HepG2 (cell line): ENCODE data around the gene ZFAND2B. TPM values are rescaled to one million over a fixed set of nuclear protein-coding genes. Genes with fewer than 3 reads are reported as not detected.

Source experiments
- ARNTL ChIP-seq: sonication (generic); formaldehyde crosslinking; IDR thresholded peaks from 2 replicates; pipeline ENCODE4 v1.4.0; 2020; ENCODE audit warnings: mild to moderate bottlenecking, missing genetic modification reagents
- ATRX ChIP-seq: sonication (generic); formaldehyde crosslinking; IDR thresholded peaks from 2 replicates; pipeline ENCODE4 v1.4.0; 2020; ENCODE audit warnings: missing genetic modification reagents, borderline replicate concordance
- CREB1 ChIP-seq, 2 experiments: fragments of 450-650 bp in 1 of 2; IDR thresholded peaks; 2 replicates each; pipeline ENCODE4 v1.6.1; 2016 to 2017; ENCODE audit warnings: control low read depth in 1 of 2, mild to moderate bottlenecking in 1 of 2, missing compliant biosample characterization in 1 of 2, missing genetic modification characterization in 1 of 2
- ELF1 ChIP-seq: sonication (generic); formaldehyde crosslinking; IDR thresholded peaks from 2 replicates; pipeline ENCODE4 v1.4.0; 2020; ENCODE audit warnings: missing genetic modification reagents
- GATAD2A ChIP-seq: IDR thresholded peaks from 2 replicates; pipeline ENCODE4 v1.6.1; 2016
- KDM5A ChIP-seq: fragments of 200-600 bp; sonication (generic); IDR thresholded peaks from 2 replicates; pipeline ENCODE4 v1.7.0; 2018; ENCODE audit warnings: antibody characterized with exemption, mild to moderate bottlenecking, low read length, borderline replicate concordance
- KLF9 ChIP-seq: IDR thresholded peaks from 2 replicates; pipeline ENCODE4 v1.6.1; 2016; ENCODE audit warnings: low read depth
- MEIS1 ChIP-seq: sonication (generic); formaldehyde crosslinking; IDR thresholded peaks from 2 replicates; pipeline ENCODE4 v1.9.0; 2021; ENCODE audit warnings: mild to moderate bottlenecking, missing genetic modification reagents, moderate library complexity, borderline replicate concordance
- NFE2 ChIP-seq: sonication (generic); formaldehyde crosslinking; IDR thresholded peaks from 2 replicates; pipeline ENCODE4 v1.4.0; 2020; ENCODE audit warnings: missing genetic modification reagents
- PCBP1 ChIP-seq: fragments of 200-400 bp; formaldehyde crosslinking; IDR thresholded peaks from 2 replicates; pipeline ENCODE4 v1.6.1; 2017; ENCODE audit warnings: mild to moderate bottlenecking, low read depth, low read length, borderline replicate concordance
- SCMH1 ChIP-seq: sonication (generic); formaldehyde crosslinking; IDR thresholded peaks from 2 replicates; pipeline ENCODE4 v1.9.0; 2021; ENCODE audit warnings: missing genetic modification reagents, mild to moderate bottlenecking, borderline replicate concordance
- SIN3A ChIP-seq: IDR thresholded peaks from 2 replicates; pipeline ENCODE4 v1.6.1; 2011; ENCODE audit warnings: low read depth, mild to moderate bottlenecking, control low read depth, low read length, borderline replicate concordance
- ZFYVE20 ChIP-seq: sonication (generic); formaldehyde crosslinking; IDR thresholded peaks from 2 replicates; pipeline ENCODE4 v1.8.0; 2023; ENCODE audit warnings: low read depth, mild to moderate bottlenecking, moderate library complexity, missing genetic modification reagents, borderline replicate concordance
- ZIK1 ChIP-seq: sonication (generic); formaldehyde crosslinking; IDR thresholded peaks from 2 replicates; pipeline ENCODE4 v1.5.0; 2020; ENCODE audit warnings: mild to moderate bottlenecking, low read depth, missing genetic modification reagents, borderline replicate concordance
- ZNF343 ChIP-seq: sonication (generic); formaldehyde crosslinking; IDR thresholded peaks from 2 replicates; pipeline ENCODE4 v1.4.0; 2020; ENCODE audit warnings: mild to moderate bottlenecking, missing genetic modification reagents
- ZNF782 ChIP-seq: sonication (generic); formaldehyde crosslinking; IDR thresholded peaks from 2 replicates; pipeline ENCODE4 v1.4.0; 2020; ENCODE audit warnings: missing genetic modification reagents, mild to moderate bottlenecking, borderline replicate concordance
- polyA plus RNA-seq, 8 experiments: library from polyadenylated mRNA; depleted of rRNA in 3 of 8; stranded (reverse) in 7 of 8; unstranded in 1 of 8; fragments of >200 nt; fragmentation: Illumina TruSeq in 4 of 8; extraction: Trizol in 4 of 8; gene quantifications; 2 replicates each; pipeline versions ENCODE4 v1.2.1 to v1.2.3, GENCODE V29; 2011 to 2016; ENCODE audit warnings: low read depth in 4 of 8, missing spikeins in 1 of 8, mixed read lengths in 1 of 8; ENCODE audit not compliant: insufficient read depth in 1 of 8
- total RNA-seq, 5 experiments: library from RNA; depleted of rRNA; stranded (reverse); fragments of >200 nt; fragmentation: Illumina TruSeq; extraction: Trizol; gene quantifications; 2 replicates each; pipeline ENCODE4 v1.2.3, GENCODE V29; 2016; ENCODE audit warnings: low read depth in 1 of 5
- TF ChIP-seq, protein P1 (sequence below): IDR thresholded peaks from 2 replicates; pipeline ENCODE4 v1.6.1; 2016; ENCODE audit warnings: missing compliant biosample characterization, missing genetic modification reagents, borderline replicate concordance
- TF ChIP-seq, protein P2 (sequence below): IDR thresholded peaks from 2 replicates; pipeline ENCODE4 v1.6.1; 2016; ENCODE audit warnings: mild to moderate bottlenecking, missing biosample characterization, missing genetic modification reagents
- TF ChIP-seq, protein P3 (sequence below): sonication (generic); formaldehyde crosslinking; IDR thresholded peaks from 2 replicates; pipeline ENCODE4 v1.4.0; 2020; ENCODE audit warnings: missing genetic modification reagents, borderline replicate concordance
- TF ChIP-seq, protein P4 (sequence below): sonication (generic); formaldehyde crosslinking; conservative IDR thresholded peaks from 2 replicates; pipeline ENCODE4 v1.5.0; 2020; ENCODE audit warnings: missing genetic modification reagents
- TF ChIP-seq, protein P5 (sequence below): sonication (generic); formaldehyde crosslinking; IDR thresholded peaks from 2 replicates; pipeline ENCODE4 v1.5.0; 2020; ENCODE audit warnings: missing genetic modification reagents

Gene ZFAND2B
- total and polyA plus RNA-seq, 2 of the 13 experiments (the other 11 are each of a cell fraction or from before 2014, with no cell fraction given): 53.3 to 115 TPM

DNA sequence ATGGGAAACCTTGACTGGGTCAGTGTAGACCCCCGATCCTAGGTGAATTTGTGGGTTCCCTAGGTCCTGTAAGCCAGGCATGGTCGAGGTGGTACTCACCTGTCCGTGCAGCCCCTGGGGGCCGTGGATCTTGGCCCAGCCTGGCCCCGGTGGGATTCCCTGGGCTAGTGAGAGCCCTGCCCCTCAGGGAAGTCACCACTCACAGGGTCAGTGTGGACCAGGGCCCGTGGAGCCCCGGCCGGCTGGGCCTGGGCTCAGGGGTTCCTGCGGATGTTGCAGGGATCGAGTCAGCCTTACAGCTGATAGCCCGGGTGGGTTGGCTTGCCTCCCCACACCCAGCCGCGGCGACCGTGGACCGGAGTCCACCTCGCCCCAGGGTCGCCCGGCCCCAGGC, 22.3 kb downstream of the ZFAND2B start (continued):
- TF ChIP-seq KDM5A (no peak), MEIS1 (0 out of 2 replicates have a peak, but pooled peaks have one; percentile 11), SIN3A (peak; percentile 59; the same call in 1 of the 2 replicates), PCBP1 (no peak), KLF9 (no peak), ATRX (CRISPR knock-in tag) (no peak), SCMH1 (CRISPR knock-in tag) (no peak), ARNTL (no peak), ZFYVE20 (CRISPR knock-in tag) (no peak), ZIK1 (CRISPR knock-in tag) (peak; percentile 23; the same call in 1 of the 2 replicates), NFE2 (CRISPR knock-in tag) (no peak), ELF1 (CRISPR knock-in tag) (peak; percentile 2; the same call in 1 of the 2 replicates), ZNF782 (peak; percentile 74; the same call in 1 of the 2 replicates), ZNF343 (CRISPR knock-in tag) (0 out of 2 replicates have a peak, but pooled peaks have one; percentile 48), GATAD2A (no peak), CREB1 (IDR thresholded peaks at IDR 0.05) (no peak), CREB1 (CRISPR knock-in tag; IDR thresholded peaks at IDR 0.05) (no peak)
- TF ChIP-seq, protein P1, sequence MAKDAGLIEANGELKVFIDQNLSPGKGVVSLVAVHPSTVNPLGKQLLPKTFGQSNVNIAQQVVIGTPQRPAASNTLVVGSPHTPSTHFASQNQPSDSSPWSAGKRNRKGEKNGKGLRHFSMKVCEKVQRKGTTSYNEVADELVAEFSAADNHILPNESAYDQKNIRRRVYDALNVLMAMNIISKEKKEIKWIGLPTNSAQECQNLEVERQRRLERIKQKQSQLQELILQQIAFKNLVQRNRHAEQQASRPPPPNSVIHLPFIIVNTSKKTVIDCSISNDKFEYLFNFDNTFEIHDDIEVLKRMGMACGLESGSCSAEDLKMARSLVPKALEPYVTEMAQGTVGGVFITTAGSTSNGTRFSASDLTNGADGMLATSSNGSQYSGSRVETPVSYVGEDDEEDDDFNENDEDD (CRISPR knock-in tag): no peak
- TF ChIP-seq, protein P2, sequence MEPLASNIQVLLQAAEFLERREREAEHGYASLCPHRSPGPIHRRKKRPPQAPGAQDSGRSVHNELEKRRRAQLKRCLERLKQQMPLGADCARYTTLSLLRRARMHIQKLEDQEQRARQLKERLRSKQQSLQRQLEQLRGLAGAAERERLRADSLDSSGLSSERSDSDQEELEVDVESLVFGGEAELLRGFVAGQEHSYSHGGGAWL (CRISPR knock-in tag): peak; percentile 9; the same call in 1 of the 2 replicates
- TF ChIP-seq, protein P3, sequence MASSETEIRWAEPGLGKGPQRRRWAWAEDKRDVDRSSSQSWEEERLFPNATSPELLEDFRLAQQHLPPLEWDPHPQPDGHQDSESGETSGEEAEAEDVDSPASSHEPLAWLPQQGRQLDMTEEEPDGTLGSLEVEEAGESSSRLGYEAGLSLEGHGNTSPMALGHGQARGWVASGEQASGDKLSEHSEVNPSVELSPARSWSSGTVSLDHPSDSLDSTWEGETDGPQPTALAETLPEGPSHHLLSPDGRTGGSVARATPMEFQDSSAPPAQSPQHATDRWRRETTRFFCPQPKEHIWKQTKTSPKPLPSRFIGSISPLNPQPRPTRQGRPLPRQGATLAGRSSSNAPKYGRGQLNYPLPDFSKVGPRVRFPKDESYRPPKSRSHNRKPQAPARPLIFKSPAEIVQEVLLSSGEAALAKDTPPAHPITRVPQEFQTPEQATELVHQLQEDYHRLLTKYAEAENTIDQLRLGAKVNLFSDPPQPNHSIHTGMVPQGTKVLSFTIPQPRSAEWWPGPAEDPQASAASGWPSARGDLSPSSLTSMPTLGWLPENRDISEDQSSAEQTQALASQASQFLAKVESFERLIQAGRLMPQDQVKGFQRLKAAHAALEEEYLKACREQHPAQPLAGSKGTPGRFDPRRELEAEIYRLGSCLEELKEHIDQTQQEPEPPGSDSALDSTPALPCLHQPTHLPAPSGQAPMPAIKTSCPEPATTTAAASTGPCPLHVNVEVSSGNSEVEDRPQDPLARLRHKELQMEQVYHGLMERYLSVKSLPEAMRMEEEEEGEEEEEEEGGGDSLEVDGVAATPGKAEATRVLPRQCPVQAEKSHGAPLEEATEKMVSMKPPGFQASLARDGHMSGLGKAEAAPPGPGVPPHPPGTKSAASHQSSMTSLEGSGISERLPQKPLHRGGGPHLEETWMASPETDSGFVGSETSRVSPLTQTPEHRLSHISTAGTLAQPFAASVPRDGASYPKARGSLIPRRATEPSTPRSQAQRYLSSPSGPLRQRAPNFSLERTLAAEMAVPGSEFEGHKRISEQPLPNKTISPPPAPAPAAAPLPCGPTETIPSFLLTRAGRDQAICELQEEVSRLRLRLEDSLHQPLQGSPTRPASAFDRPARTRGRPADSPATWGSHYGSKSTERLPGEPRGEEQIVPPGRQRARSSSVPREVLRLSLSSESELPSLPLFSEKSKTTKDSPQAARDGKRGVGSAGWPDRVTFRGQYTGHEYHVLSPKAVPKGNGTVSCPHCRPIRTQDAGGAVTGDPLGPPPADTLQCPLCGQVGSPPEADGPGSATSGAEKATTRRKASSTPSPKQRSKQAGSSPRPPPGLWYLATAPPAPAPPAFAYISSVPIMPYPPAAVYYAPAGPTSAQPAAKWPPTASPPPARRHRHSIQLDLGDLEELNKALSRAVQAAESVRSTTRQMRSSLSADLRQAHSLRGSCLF (CRISPR knock-in tag): no peak
- TF ChIP-seq, protein P4, sequence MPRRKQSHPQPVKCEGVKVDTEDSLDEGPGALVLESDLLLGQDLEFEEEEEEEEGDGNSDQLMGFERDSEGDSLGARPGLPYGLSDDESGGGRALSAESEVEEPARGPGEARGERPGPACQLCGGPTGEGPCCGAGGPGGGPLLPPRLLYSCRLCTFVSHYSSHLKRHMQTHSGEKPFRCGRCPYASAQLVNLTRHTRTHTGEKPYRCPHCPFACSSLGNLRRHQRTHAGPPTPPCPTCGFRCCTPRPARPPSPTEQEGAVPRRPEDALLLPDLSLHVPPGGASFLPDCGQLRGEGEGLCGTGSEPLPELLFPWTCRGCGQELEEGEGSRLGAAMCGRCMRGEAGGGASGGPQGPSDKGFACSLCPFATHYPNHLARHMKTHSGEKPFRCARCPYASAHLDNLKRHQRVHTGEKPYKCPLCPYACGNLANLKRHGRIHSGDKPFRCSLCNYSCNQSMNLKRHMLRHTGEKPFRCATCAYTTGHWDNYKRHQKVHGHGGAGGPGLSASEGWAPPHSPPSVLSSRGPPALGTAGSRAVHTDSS (CRISPR knock-in tag): no peak
- TF ChIP-seq, protein P5, sequence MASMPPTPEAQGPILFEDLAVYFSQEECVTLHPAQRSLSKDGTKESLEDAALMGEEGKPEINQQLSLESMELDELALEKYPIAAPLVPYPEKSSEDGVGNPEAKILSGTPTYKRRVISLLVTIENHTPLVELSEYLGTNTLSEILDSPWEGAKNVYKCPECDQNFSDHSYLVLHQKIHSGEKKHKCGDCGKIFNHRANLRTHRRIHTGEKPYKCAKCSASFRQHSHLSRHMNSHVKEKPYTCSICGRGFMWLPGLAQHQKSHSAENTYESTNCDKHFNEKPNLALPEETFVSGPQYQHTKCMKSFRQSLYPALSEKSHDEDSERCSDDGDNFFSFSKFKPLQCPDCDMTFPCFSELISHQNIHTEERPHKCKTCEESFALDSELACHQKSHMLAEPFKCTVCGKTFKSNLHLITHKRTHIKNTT (CRISPR knock-in tag): no peak
